Lower leg skin (tissue), 3 donors: ENCODE data around the gene RASA3.

Source experiments
- POLR2A ChIP-seq, 2 donors: fragments of 450-650 bp; IDR thresholded peaks; one replicate each; pipeline ENCODE4 v1.6.1; 2016 to 2017; ENCODE audit warnings: antibody characterized with exemption in 2 of 2, mild to moderate bottlenecking in 1 of 2, moderate library complexity in 1 of 2
- TF ChIP-seq, protein P1 (sequence below), 3 donors: fragments of 450-650 bp; IDR thresholded peaks; one replicate each; pipeline ENCODE4 v1.5.1; 2016; ENCODE audit warnings: antibody characterized with exemption in 3 of 3, mild to moderate bottlenecking in 3 of 3, moderate library complexity in 2 of 3

DNA sequence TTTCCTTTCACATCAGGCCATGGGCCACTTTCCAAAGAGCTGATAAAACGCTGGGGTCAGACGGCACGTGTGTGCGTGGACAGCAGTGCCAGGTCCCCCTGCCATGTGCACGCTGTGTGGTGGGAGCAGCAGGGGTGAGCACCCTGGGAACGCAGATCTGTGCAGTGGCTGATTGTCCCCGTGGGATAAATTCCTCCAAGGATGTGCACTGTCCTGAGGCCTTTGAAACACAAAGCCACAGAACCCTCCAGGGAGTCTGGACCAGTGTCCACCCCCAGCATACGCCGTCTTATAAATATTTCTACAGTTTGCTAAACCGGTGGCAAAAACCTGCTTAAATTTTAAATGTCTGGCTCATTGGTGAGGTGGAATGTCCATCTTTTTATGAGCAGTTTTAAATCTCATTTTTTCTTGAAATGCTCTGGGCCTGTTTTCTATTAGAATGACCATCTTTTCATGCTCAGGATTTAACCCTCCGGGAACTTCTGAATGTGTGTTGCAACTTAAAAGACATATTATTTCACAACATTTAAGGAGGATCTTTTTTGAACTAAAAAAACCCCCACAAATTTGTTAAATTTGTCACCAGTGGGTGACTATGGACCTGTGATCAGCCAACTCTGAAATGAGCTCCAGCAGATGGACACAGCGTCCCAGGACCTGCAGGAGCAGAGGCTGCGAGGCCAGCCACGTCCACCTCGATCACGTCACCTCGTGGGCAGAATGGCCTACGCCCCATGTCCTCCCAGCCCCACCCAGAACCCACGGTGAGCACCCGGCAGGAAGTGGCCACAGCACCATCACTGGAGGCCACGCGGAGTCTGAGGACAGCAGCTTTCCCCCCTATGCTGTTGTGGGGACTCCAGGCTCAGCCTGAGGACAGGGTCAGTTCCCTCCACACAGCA, 68.6 kb downstream of the RASA3 start:
- TF ChIP-seq, protein P1, sequence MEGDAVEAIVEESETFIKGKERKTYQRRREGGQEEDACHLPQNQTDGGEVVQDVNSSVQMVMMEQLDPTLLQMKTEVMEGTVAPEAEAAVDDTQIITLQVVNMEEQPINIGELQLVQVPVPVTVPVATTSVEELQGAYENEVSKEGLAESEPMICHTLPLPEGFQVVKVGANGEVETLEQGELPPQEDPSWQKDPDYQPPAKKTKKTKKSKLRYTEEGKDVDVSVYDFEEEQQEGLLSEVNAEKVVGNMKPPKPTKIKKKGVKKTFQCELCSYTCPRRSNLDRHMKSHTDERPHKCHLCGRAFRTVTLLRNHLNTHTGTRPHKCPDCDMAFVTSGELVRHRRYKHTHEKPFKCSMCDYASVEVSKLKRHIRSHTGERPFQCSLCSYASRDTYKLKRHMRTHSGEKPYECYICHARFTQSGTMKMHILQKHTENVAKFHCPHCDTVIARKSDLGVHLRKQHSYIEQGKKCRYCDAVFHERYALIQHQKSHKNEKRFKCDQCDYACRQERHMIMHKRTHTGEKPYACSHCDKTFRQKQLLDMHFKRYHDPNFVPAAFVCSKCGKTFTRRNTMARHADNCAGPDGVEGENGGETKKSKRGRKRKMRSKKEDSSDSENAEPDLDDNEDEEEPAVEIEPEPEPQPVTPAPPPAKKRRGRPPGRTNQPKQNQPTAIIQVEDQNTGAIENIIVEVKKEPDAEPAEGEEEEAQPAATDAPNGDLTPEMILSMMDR (IDR thresholded peaks at IDR 0.05): no peak
- TF ChIP-seq POLR2A (IDR thresholded peaks at IDR 0.05): no peak
